Glomerular endothelial cell (primary cell): ENCODE data around the gene GSX2. TPM values are rescaled to one million over a fixed set of nuclear protein-coding genes. Genes with fewer than 3 reads are reported as not detected.

Experiments used
- total RNA-seq: library from RNA; depleted of rRNA; stranded (reverse); fragments of >200 nt; gene quantifications from 2 replicates; pipeline ENCODE4 v1.2.3, GENCODE V29; 2015

The GSX2 gene
- total RNA-seq, 1 donor from 2014 or later = not detected

Other genes with a start within 250 kb of the GSX2 start
- gene CHIC2, start 35.6 kb upstream of the GSX2 start, total RNA-seq = 46.9 and 59.4 TPM in 2 replicates
- gene PDGFRA, start 129.1 kb downstream of the GSX2 start, total RNA-seq = 1.1 and 3.2 TPM in 2 replicates